K562 (cell line): ENCODE data around the gene BROX. TPM values are rescaled to one million over a fixed set of nuclear protein-coding genes. Genes with fewer than 3 reads are reported as not detected.
A peak's percentile ranks its signal among the peaks of the same experiment; 100 is the strongest.

Source experiments
- ATF4 ChIP-seq: fragments of 450-650 bp; formaldehyde crosslinking; IDR thresholded peaks from 2 replicates; pipeline ENCODE4 v1.4.0; 2022; ENCODE audit warnings: mild to moderate bottlenecking, moderate library complexity
- DMBX1 ChIP-seq: fragments of 250-450 bp; sonication (Bioruptor Pico); IDR thresholded peaks from 2 replicates; pipeline ENCODE4 v1.8.0; 2022; ENCODE audit warnings: inconsistent platforms, mild to moderate bottlenecking, moderate library complexity, borderline replicate concordance
- ESRRA ChIP-seq: fragments of 450-650 bp; IDR thresholded peaks from 2 replicates; pipeline ENCODE4 v1.6.1; 2014; ENCODE audit warnings: low read depth, mild to moderate bottlenecking, moderate library complexity, borderline replicate concordance
- FOXK2 ChIP-seq, 2 experiments: fragments of 450-650 bp; IDR thresholded peaks in 1 of 2; conservative IDR thresholded peaks in 1 of 2; 2 replicates each; pipeline ENCODE4 v1.6.1; 2016; ENCODE audit warnings: low read depth in 2 of 2, mild to moderate bottlenecking in 1 of 2
- HDAC8 ChIP-seq: fragments of 450-650 bp; IDR thresholded peaks from 2 replicates; pipeline ENCODE4 v1.6.1; 2016; ENCODE audit warnings: mild to moderate bottlenecking, missing genetic modification characterization, moderate library complexity, missing compliant biosample characterization
- KLF6 ChIP-seq: fragments of 250-450 bp; sonication (Bioruptor Pico); IDR thresholded peaks from 2 replicates; pipeline ENCODE4 v1.4.0; 2020; ENCODE audit warnings: mild to moderate bottlenecking, moderate library complexity, borderline replicate concordance
- MAX ChIP-seq: sonication (generic); formaldehyde crosslinking; IDR thresholded peaks from 2 replicates; pipeline ENCODE4 v1.9.0; 2022; ENCODE audit warnings: mild to moderate bottlenecking, missing genetic modification reagents
- NCOR1 ChIP-seq: fragments of 450-650 bp; IDR thresholded peaks from 2 replicates; pipeline ENCODE4 v1.6.1; 2016; ENCODE audit warnings: mild to moderate bottlenecking, moderate library complexity
- RBM15 ChIP-seq: fragments of 200-400 bp; formaldehyde crosslinking; IDR thresholded peaks from 2 replicates; pipeline ENCODE4 v1.6.1; 2018; ENCODE audit warnings: mild to moderate bottlenecking, low read length, moderate library complexity; ENCODE audit not compliant: insufficient read depth
- STAT6 ChIP-seq: sonication (generic); formaldehyde crosslinking; IDR thresholded peaks from 2 replicates; pipeline ENCODE4 v1.8.1; 2023; ENCODE audit warnings: mild to moderate bottlenecking, missing genetic modification reagents
- SUPT5H ChIP-seq: fragments of 450-650 bp; IDR thresholded peaks from 2 replicates; pipeline ENCODE4 v1.6.1; 2016
- TAF1 ChIP-seq: IDR thresholded peaks from 2 replicates; pipeline ENCODE4 v1.6.1; 2011; ENCODE audit warnings: mild to moderate bottlenecking, low read length, moderate library complexity; ENCODE audit not compliant: insufficient read depth, control insufficient read depth, severe bottlenecking; ENCODE audit errors: extremely low read depth
- VEZF1 ChIP-seq: fragments of 200-800 bp; sonication (Bioruptor generic); IDR thresholded peaks from 2 replicates; pipeline ENCODE4 v1.6.1; 2017; ENCODE audit warnings: missing genetic modification characterization, missing compliant biosample characterization
- ZBED1 ChIP-seq: IDR thresholded peaks from 2 replicates; pipeline ENCODE4 v1.6.1; 2014
- ZBTB2 ChIP-seq: fragments of 450-650 bp; IDR thresholded peaks from 2 replicates; pipeline ENCODE4 v1.6.1; 2016; ENCODE audit warnings: antibody characterized with exemption
- ZNF253 ChIP-seq: fragments of 250-450 bp; sonication (Bioruptor Pico); conservative IDR thresholded peaks from 2 replicates; pipeline ENCODE4 v1.6.1; 2021; ENCODE audit warnings: mild to moderate bottlenecking
- ZNF583 ChIP-seq: fragments of 250-450 bp; sonication (Bioruptor Pico); IDR thresholded peaks from 2 replicates; pipeline ENCODE4 v1.4.0; 2020
- ZSCAN29 ChIP-seq: fragments of 450-650 bp; IDR thresholded peaks from 2 replicates; pipeline ENCODE4 v1.6.1; 2017
- polyA plus RNA-seq, 8 experiments: library from polyadenylated mRNA; depleted of rRNA in 4 of 8; stranded (reverse) in 5 of 8; unstranded in 3 of 8; fragments of >200 nt; fragmentation: Nextera tagmentation in 2 of 8; fragmentation: Illumina TruSeq in 1 of 8; extraction: Ambion mirVana in 2 of 8; extraction: Trizol in 1 of 8; gene quantifications; 2 replicates each; pipeline versions ENCODE4 v1.2.1 to v1.2.3, GENCODE V29; 2011 to 2014; ENCODE audit warnings: inconsistent platforms in 1 of 8, missing spikeins in 1 of 8
- total RNA-seq, 7 experiments: library from RNA; depleted of rRNA in 6 of 7; stranded (reverse); fragments of >200 nt in 6 of 7; fragmentation: Illumina TruSeq in 2 of 7; extraction: Trizol in 2 of 7; gene quantifications; 2 replicates each; pipeline versions ENCODE4 v1.2.1 to v1.2.3, GENCODE V29; 2011 to 2021; ENCODE audit warnings: low replicate concordance in 1 of 7

Gene BROX
- total and polyA plus RNA-seq, 9 of the 15 experiments (the other 6 are each of a cell fraction or from before 2014, with no cell fraction given) = 9.4 to 153 (median 45.1) TPM

GRCh38 chr1:222711319-222712252 is 778 bp upstream of the BROX start (continued):
- TF ChIP-seq ATF4 (CRISPR knock-in tag) = peak; percentile 41; the same call in 1 of the 2 replicates
- peak; percentile 71; the same call in 1 of the 2 replicates for TF ChIP-seq DMBX1 (CRISPR knock-in tag)
- TF ChIP-seq MAX (CRISPR knock-in tag) = peak; percentile 20
- TF ChIP-seq TAF1 = peak; percentile 61
- peak; percentile 41 to 51; a peak in 2 of 4 replicates for TF ChIP-seq FOXK2 (conservative IDR thresholded peaks at IDR 0.05 in 1 of 2, IDR thresholded peaks at IDR 0.05 in 1 of 2; ENCODE audit: low read depth in 2 of 2)
- no peak; the same call in 1 of the 2 replicates for TF ChIP-seq SUPT5H
- TF ChIP-seq ZBTB2 = peak; percentile 43; the same call in 1 of the 2 replicates
- TF ChIP-seq ESRRA = peak; percentile 44; the same call in 1 of the 2 replicates
- peak; percentile 42; the same call in 1 of the 2 replicates for TF ChIP-seq KLF6
- peak; percentile 89 for TF ChIP-seq NCOR1
- no peak for TF ChIP-seq STAT6 (CRISPR knock-in tag)
- peak; percentile 33 for TF ChIP-seq VEZF1 (CRISPR knock-in tag)
- no peak for TF ChIP-seq ZNF253 (CRISPR knock-in tag)
- peak; percentile 41; the same call in 1 of the 2 replicates for TF ChIP-seq ZSCAN29
- TF ChIP-seq ZBED1 = peak; percentile 93
- TF ChIP-seq HDAC8 (tag) = no peak
- peak; percentile 81 for TF ChIP-seq ZNF583 (CRISPR knock-in tag)
- no peak for TF ChIP-seq RBM15
